GM23248 (cell line): Measurements from ENCODE around the gene PXK.

Experiments used
- EZH2 ChIP-seq: fragments of 200-600 bp; sonication (generic); IDR thresholded peaks from 2 replicates; pipeline ENCODE4 v1.6.1; 2018; ENCODE audit warnings: antibody characterized with exemption, mild to moderate bottlenecking; ENCODE audit not compliant: insufficient read depth, poor library complexity, severe bottlenecking
- EZH2phosphoT487 ChIP-seq: fragments of 200-600 bp; sonication (generic); IDR thresholded peaks from 2 replicates; pipeline ENCODE4 v1.6.1; 2018; ENCODE audit warnings: antibody characterized with exemption, moderate library complexity, mild to moderate bottlenecking, low read depth; ENCODE audit not compliant: insufficient read depth

DNA sequence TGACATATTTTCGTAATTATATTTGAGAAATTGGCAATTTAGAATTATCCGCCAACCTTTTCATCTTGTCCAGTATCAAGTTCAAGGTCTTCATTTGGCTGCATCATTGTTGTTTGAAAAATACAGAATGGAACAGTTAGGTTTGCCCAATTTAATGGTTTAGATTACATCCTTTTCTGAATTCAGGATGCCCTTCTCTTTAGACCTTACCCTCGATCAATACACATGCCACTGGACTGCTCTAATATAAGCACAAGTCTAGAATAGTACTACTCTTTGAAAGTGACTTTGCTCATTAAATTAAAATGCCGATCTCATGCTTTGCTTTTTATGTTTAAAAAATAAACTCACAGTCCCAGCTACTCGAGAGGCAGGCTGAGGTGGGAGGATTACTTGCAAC is 44.5 kb downstream of the PXK start:
- TF ChIP-seq EZH2: no peak
- TF ChIP-seq EZH2phosphoT487: no peak
